GM12891 (cell line): ENCODE measurements around the gene CSRP1.

Experiments
- DNase-seq: peaks from one replicate; pipeline ENCODE4 v3.0.0; 2011; ENCODE audit warnings: low spot score; ENCODE audit not compliant: insufficient read length
- FAIRE-seq: peaks from 2 replicates; lab custom pipeline; 2011; peaks lifted over from hg19 to GRCh38; lab: Jason Lieb, UNC
- PAX5 ChIP-seq: IDR thresholded peaks from 2 replicates; pipeline ENCODE4 v1.6.1; 2011; ENCODE audit warnings: low read length, moderate library complexity, mild to moderate bottlenecking; ENCODE audit not compliant: insufficient read depth, severe bottlenecking
- POLR2A ChIP-seq: IDR thresholded peaks from 2 replicates; pipeline ENCODE4 v1.6.1; 2011; ENCODE audit warnings: low read depth, low read length, control low read depth
- POLR2AphosphoS5 ChIP-seq: IDR thresholded peaks from 2 replicates; pipeline ENCODE4 v1.6.1; 2011; ENCODE audit warnings: low read depth, low read length, control low read depth
- POU2F2 ChIP-seq: IDR thresholded peaks from 2 replicates; pipeline ENCODE4 v1.6.1; 2011; ENCODE audit warnings: low read depth, mild to moderate bottlenecking, control low read depth, low read length, moderate library complexity
- SPI1 ChIP-seq: IDR thresholded peaks from 2 replicates; pipeline ENCODE4 v1.6.1; 2011; ENCODE audit warnings: low read depth, low read length, control low read depth
- TAF1 ChIP-seq: IDR thresholded peaks from 2 replicates; pipeline ENCODE4 v1.6.1; 2011; ENCODE audit warnings: low read depth, low read length, control low read depth

The CSRP1 gene

GRCh38 chr1:201513498-201514243 is 6.7 kb upstream of the CSRP1 start:
- no peak for FAIRE-seq
- no peak for TF ChIP-seq POLR2AphosphoS5
- no peak for TF ChIP-seq SPI1
- TF ChIP-seq PAX5 = no peak
- no peak for TF ChIP-seq POLR2A
- no peak for TF ChIP-seq TAF1
- no peak for TF ChIP-seq POU2F2
- no peak for DNase-seq

GRCh38 chr1:201511941-201512539 is 5.1 kb upstream of the CSRP1 start:
- DNase-seq = no peak
- TF ChIP-seq SPI1 = peak; percentile 88
- no peak for TF ChIP-seq POU2F2
- no peak for TF ChIP-seq POLR2A
- TF ChIP-seq PAX5 = no peak
- no peak for TF ChIP-seq TAF1

GRCh38 chr1:201511396-201511940 is 4.5 kb upstream of the CSRP1 start:
- no peak for FAIRE-seq
- TF ChIP-seq SPI1 (no peak), POLR2A (no peak), PAX5 (no peak), POU2F2 (no peak), TAF1 (no peak), POLR2AphosphoS5 (no peak)
- no peak for DNase-seq

More at GRCh38 chr1:201511941-201512539, 5.1 kb upstream of the CSRP1 start:
- no peak for FAIRE-seq

- FAIRE-seq = no peak
- no peak for DNase-seq
- no peak for TF ChIP-seq POLR2AphosphoS5
- no peak for TF ChIP-seq TAF1
- no peak for TF ChIP-seq SPI1
- no peak for TF ChIP-seq PAX5
- no peak for TF ChIP-seq POU2F2
- TF ChIP-seq POLR2A = no peak
These were observed 3.8 kb upstream of the CSRP1 start for GRCh38 chr1:201510734-201511133.

GRCh38 chr1:201509601-201510374 is 2.9 kb upstream of the CSRP1 start:
- FAIRE-seq = no peak
- DNase-seq = no peak
- TF ChIP-seq TAF1 = no peak

- DNase-seq (no peak), FAIRE-seq (no peak)
- TF ChIP-seq POLR2AphosphoS5 (no peak), POU2F2 (no peak), PAX5 (no peak), TAF1 (no peak), POLR2A (no peak), SPI1 (no peak)
These were observed 1.9 kb upstream of the CSRP1 start for GRCh38 chr1:201508809-201509208.

GRCh38 chr1:201507360-201507675 is 395 bp upstream of the CSRP1 start:
- no peak for FAIRE-seq
- TF ChIP-seq PAX5 (no peak), POU2F2 (no peak), POLR2A (no peak), TAF1 (no peak), SPI1 (no peak), POLR2AphosphoS5 (no peak)
- no peak for DNase-seq

- peak; percentile 5 for FAIRE-seq
These were observed 831 bp downstream of the CSRP1 start for GRCh38 chr1:201506092-201506491.

GRCh38 chr1:201505503-201505890 is 1.4 kb downstream of the CSRP1 start:
- DNase-seq (no peak), FAIRE-seq (no peak)
- TF ChIP-seq TAF1 (no peak), POLR2AphosphoS5 (no peak), SPI1 (no peak), PAX5 (no peak), POLR2A (no peak), POU2F2 (no peak)

More at GRCh38 chr1:201506092-201506491, 831 bp downstream of the CSRP1 start:
- no peak for DNase-seq
- TF ChIP-seq SPI1 (no peak), POU2F2 (no peak), POLR2A (no peak), PAX5 (no peak), POLR2AphosphoS5 (no peak), TAF1 (no peak)
